Naive B cell (primary cell): ENCODE measurements around the gene GNG12. TPM values are rescaled to one million over a fixed set of nuclear protein-coding genes. Genes with fewer than 3 reads are reported as not detected.

Experiments used
- ATAC-seq, 2 donors: fragments of 150-1000 bp; cut with Tn5 transposase; 2 replicates each; pipeline ENCODE4 v1.10.0; 2021; ENCODE audit warnings: low read depth in 2 of 2, mild to moderate bottlenecking in 2 of 2, moderate library complexity in 2 of 2
- DNase-seq: peaks from one replicate; pipeline ENCODE4 v3.0.0; 2022
- H3K27ac Mint-ChIP-seq, 6 donors: one replicate each; pipeline ENCODE4 v1.8.0; 2020 to 2022; ENCODE audit warnings: mild to moderate bottlenecking in 6 of 6, mixed read lengths in 6 of 6, moderate library complexity in 5 of 6, inconsistent platforms in 2 of 6
- H3K27me3 Mint-ChIP-seq, 3 donors: one replicate each; pipeline ENCODE4 v1.8.0; 2021 to 2022; ENCODE audit warnings: mixed read lengths in 3 of 3, mild to moderate bottlenecking in 1 of 3
- H3K36me3 Mint-ChIP-seq, 2 donors: one replicate each; pipeline ENCODE4 v1.8.0; 2020 to 2022; ENCODE audit warnings: mixed read lengths in 2 of 2, inconsistent platforms in 1 of 2, mild to moderate bottlenecking in 1 of 2
- H3K4me1 Mint-ChIP-seq, 3 donors: one replicate each; pipeline ENCODE4 v1.8.0; 2020 to 2022; ENCODE audit warnings: mixed read lengths in 3 of 3, inconsistent platforms in 1 of 3, mild to moderate bottlenecking in 1 of 3, moderate library complexity in 1 of 3
- H3K4me3 Mint-ChIP-seq, 8 donors: one replicate each; pipeline ENCODE4 v1.8.0; 2020 to 2022; ENCODE audit warnings: mild to moderate bottlenecking in 8 of 8, mixed read lengths in 8 of 8, moderate library complexity in 8 of 8, inconsistent platforms in 2 of 8
- H3K9me3 Mint-ChIP-seq, 7 donors: one replicate each; pipeline ENCODE4 v1.8.0; 2020 to 2022; ENCODE audit warnings: mixed read lengths in 7 of 7, mild to moderate bottlenecking in 5 of 7, inconsistent platforms in 2 of 7, moderate library complexity in 1 of 7
- polyA plus RNA-seq, 6 donors: library from polyadenylated mRNA; unstranded; fragments of 300-500 nt; fragmentation: Illumina TruSeq; gene quantifications; one replicate each; pipeline ENCODE4 v1.2.3, GENCODE V29; 2021; ENCODE audit warnings: low read depth in 6 of 6

GNG12 gene
- polyA plus RNA-seq, 6 donors from 2014 or later, result not detected

- ATAC-seq (no peak), DNase-seq (no peak)
- no peak overlapping the region for H3K4me3 Mint-ChIP-seq
- H3K36me3 Mint-ChIP-seq, result no peaks in the 10 kb centered on the region
- H3K4me1 Mint-ChIP-seq, result peaks cover 0 to under 1% (median 0%) of the 10 kb centered on the region in 3 donors
- peak overlapping the region in 1 of 6 donors; percentile 26 for H3K27ac Mint-ChIP-seq
- no peaks in the 10 kb centered on the region for H3K9me3 Mint-ChIP-seq
- peaks cover 21 to 52% (median 27%) of the 10 kb centered on the region in 3 donors for H3K27me3 Mint-ChIP-seq
These were observed 72.2 kb downstream of the GNG12 start for GRCh38 chr1:67761091-67761490.

- H3K27me3 Mint-ChIP-seq, result peaks cover 18 to 48% (median 27%) of the 10 kb centered on the region in 3 donors
- peak overlapping the region in 2 of 6 donors; percentile 62 to 70 for H3K27ac Mint-ChIP-seq
- peak; percentile 38 for DNase-seq
- no peaks in the 10 kb centered on the region for H3K9me3 Mint-ChIP-seq
- peak; percentile 46 to 48 for ATAC-seq
- H3K36me3 Mint-ChIP-seq, result no peaks in the 10 kb centered on the region
- H3K4me1 Mint-ChIP-seq, result peaks cover 0 to 3% (median 3%) of the 10 kb centered on the region in 3 donors
- no peak overlapping the region for H3K4me3 Mint-ChIP-seq
These were observed 73.0 kb downstream of the GNG12 start for GRCh38 chr1:67760030-67760821.

- H3K27ac Mint-ChIP-seq, result peak overlapping the region in 1 of 6 donors; percentile 43
- H3K4me3 Mint-ChIP-seq, result no peak overlapping the region
- no peak for DNase-seq
- no peaks in the 10 kb centered on the region for H3K36me3 Mint-ChIP-seq
- H3K27me3 Mint-ChIP-seq, result peaks cover 17 to 42% (median 25%) of the 10 kb centered on the region in 3 donors
- H3K4me1 Mint-ChIP-seq, result peaks cover 5 to 8% (median 7%) of the 10 kb centered on the region in 3 donors
- no peaks in the 10 kb centered on the region for H3K9me3 Mint-ChIP-seq
- ATAC-seq, result no peak
These were observed 73.6 kb downstream of the GNG12 start for GRCh38 chr1:67759692-67760029.

GRCh38 chr1:67759066-67759465 is 74.2 kb downstream of the GNG12 start:
- Mint-ChIP-seq H3K27ac (no peak overlapping the region), H3K9me3 (no peaks in the 10 kb centered on the region), H3K27me3 (peaks cover 11 to 41% (median 19%) of the 10 kb centered on the region in 3 donors), H3K36me3 (no peaks in the 10 kb centered on the region), H3K4me1 (peaks cover 7 to 9% (median 8%) of the 10 kb centered on the region in 3 donors), H3K4me3 (no peak overlapping the region)
- ATAC-seq (no peak), DNase-seq (no peak)

GRCh38 chr1:67755619-67756018 is 77.6 kb downstream of the GNG12 start:
- no peak for ATAC-seq
- no peaks in the 10 kb centered on the region for H3K36me3 Mint-ChIP-seq
- peaks cover 7 to 9% (median 8%) of the 10 kb centered on the region in 3 donors for H3K4me1 Mint-ChIP-seq
- H3K27ac Mint-ChIP-seq, result no peak overlapping the region
- H3K27me3 Mint-ChIP-seq, result peaks cover 0 to 12% (median 4%) of the 10 kb centered on the region in 3 donors
- no peaks in the 10 kb centered on the region for H3K9me3 Mint-ChIP-seq
- DNase-seq, result no peak
- H3K4me3 Mint-ChIP-seq, result no peak overlapping the region

GRCh38 chr1:67755160-67755559 is 78.1 kb downstream of the GNG12 start:
- Mint-ChIP-seq H3K27me3 (peaks cover 0 to 8% (median 0%) of the 10 kb centered on the region in 3 donors), H3K27ac (peak overlapping the region in 3 of 6 donors; percentile 16 to 62 (median 26)), H3K4me1 (peaks cover 7 to 9% (median 8%) of the 10 kb centered on the region in 3 donors), H3K9me3 (no peaks in the 10 kb centered on the region), H3K4me3 (peak overlapping the region in 1 of 8 donors; percentile 3), H3K36me3 (no peaks in the 10 kb centered on the region)
- peak in 1 of 2 donors; percentile 37 for ATAC-seq
- DNase-seq, result no peak

GRCh38 chr1:67754526-67754920 is 78.7 kb downstream of the GNG12 start:
- H3K4me3 Mint-ChIP-seq, result peak overlapping the region in 1 of 8 donors; percentile 19
- H3K36me3 Mint-ChIP-seq, result no peaks in the 10 kb centered on the region
- peak overlapping the region in 1 of 6 donors; percentile 62 for H3K27ac Mint-ChIP-seq
- H3K4me1 Mint-ChIP-seq, result peaks cover 7 to 9% (median 8%) of the 10 kb centered on the region in 3 donors
- DNase-seq (no peak), ATAC-seq (no peak)
- H3K9me3 Mint-ChIP-seq, result no peaks in the 10 kb centered on the region
- peaks cover 0 to 8% (median 3%) of the 10 kb centered on the region in 3 donors for H3K27me3 Mint-ChIP-seq

- Mint-ChIP-seq H3K9me3 (no peaks in the 10 kb centered on the region), H3K4me3 (peak overlapping the region in 1 of 8 donors; percentile 19), H3K36me3 (no peaks in the 10 kb centered on the region), H3K27me3 (peaks cover 0 to 8% (median 3%) of the 10 kb centered on the region in 3 donors), H3K27ac (peak overlapping the region in 1 of 6 donors; percentile 34), H3K4me1 (peaks cover 7 to 9% (median 8%) of the 10 kb centered on the region in 3 donors)
- ATAC-seq (no peak), DNase-seq (no peak)
These were observed 79.3 kb downstream of the GNG12 start for GRCh38 chr1:67753776-67754525.

- no peak overlapping the region for H3K4me3 Mint-ChIP-seq
- no peak for DNase-seq
- no peak for ATAC-seq
- H3K9me3 Mint-ChIP-seq, result no peaks in the 10 kb centered on the region
- peaks cover 6 to 17% (median 14%) of the 10 kb centered on the region in 3 donors for H3K27me3 Mint-ChIP-seq
- H3K4me1 Mint-ChIP-seq, result peaks cover 7 to 9% (median 8%) of the 10 kb centered on the region in 3 donors
- H3K27ac Mint-ChIP-seq, result no peak overlapping the region
- H3K36me3 Mint-ChIP-seq, result no peaks in the 10 kb centered on the region
These were observed 81.0 kb downstream of the GNG12 start for GRCh38 chr1:67752306-67752705.

- no peak overlapping the region for H3K27ac Mint-ChIP-seq
- no peak for ATAC-seq
- H3K27me3 Mint-ChIP-seq, result peaks cover 6 to 17% (median 14%) of the 10 kb centered on the region in 3 donors
- H3K4me3 Mint-ChIP-seq, result no peak overlapping the region
- H3K9me3 Mint-ChIP-seq, result no peaks in the 10 kb centered on the region
- DNase-seq, result no peak
- peaks cover 7 to 9% (median 8%) of the 10 kb centered on the region in 3 donors for H3K4me1 Mint-ChIP-seq
- H3K36me3 Mint-ChIP-seq, result no peaks in the 10 kb centered on the region
These were observed 82.6 kb downstream of the GNG12 start for GRCh38 chr1:67750691-67751054.

- Mint-ChIP-seq H3K27me3 (peaks cover 6 to 17% (median 14%) of the 10 kb centered on the region in 3 donors), H3K4me3 (no peak overlapping the region), H3K36me3 (no peaks in the 10 kb centered on the region), H3K4me1 (peaks cover 3 to 8% (median 4%) of the 10 kb centered on the region in 3 donors), H3K27ac (no peak overlapping the region), H3K9me3 (no peaks in the 10 kb centered on the region)
- no peak for ATAC-seq
- DNase-seq, result no peak
These were observed 83.2 kb downstream of the GNG12 start for GRCh38 chr1:67749844-67750690.

- H3K4me1 Mint-ChIP-seq, result peaks cover 0 to under 1% (median 0%) of the 10 kb centered on the region in 3 donors
- no peaks in the 10 kb centered on the region for H3K9me3 Mint-ChIP-seq
- ATAC-seq (no peak), DNase-seq (no peak)
- peaks cover 6 to 17% (median 15%) of the 10 kb centered on the region in 3 donors for H3K27me3 Mint-ChIP-seq
- no peak overlapping the region for H3K27ac Mint-ChIP-seq
- no peak overlapping the region for H3K4me3 Mint-ChIP-seq
- no peaks in the 10 kb centered on the region for H3K36me3 Mint-ChIP-seq
These were observed 83.9 kb downstream of the GNG12 start for GRCh38 chr1:67749263-67749843.

- peaks cover 6 to 19% (median 9%) of the 10 kb centered on the region in 3 donors for H3K27me3 Mint-ChIP-seq
- no peak overlapping the region for H3K4me3 Mint-ChIP-seq
- H3K4me1 Mint-ChIP-seq, result no peaks in the 10 kb centered on the region
- ATAC-seq, result no peak
- DNase-seq, result no peak
- no peaks in the 10 kb centered on the region for H3K9me3 Mint-ChIP-seq
- H3K36me3 Mint-ChIP-seq, result no peaks in the 10 kb centered on the region
- no peak overlapping the region for H3K27ac Mint-ChIP-seq
These were observed 84.6 kb downstream of the GNG12 start for GRCh38 chr1:67748630-67749029.
